ENCODE data around the gene TPRG1L.
"Not testable (repeated sequence)": the region's sequence is repeated elsewhere in the genome, so short reads cannot be mapped to it uniquely, and the experiment has no call there.

Gene TPRG1L

DNA sequence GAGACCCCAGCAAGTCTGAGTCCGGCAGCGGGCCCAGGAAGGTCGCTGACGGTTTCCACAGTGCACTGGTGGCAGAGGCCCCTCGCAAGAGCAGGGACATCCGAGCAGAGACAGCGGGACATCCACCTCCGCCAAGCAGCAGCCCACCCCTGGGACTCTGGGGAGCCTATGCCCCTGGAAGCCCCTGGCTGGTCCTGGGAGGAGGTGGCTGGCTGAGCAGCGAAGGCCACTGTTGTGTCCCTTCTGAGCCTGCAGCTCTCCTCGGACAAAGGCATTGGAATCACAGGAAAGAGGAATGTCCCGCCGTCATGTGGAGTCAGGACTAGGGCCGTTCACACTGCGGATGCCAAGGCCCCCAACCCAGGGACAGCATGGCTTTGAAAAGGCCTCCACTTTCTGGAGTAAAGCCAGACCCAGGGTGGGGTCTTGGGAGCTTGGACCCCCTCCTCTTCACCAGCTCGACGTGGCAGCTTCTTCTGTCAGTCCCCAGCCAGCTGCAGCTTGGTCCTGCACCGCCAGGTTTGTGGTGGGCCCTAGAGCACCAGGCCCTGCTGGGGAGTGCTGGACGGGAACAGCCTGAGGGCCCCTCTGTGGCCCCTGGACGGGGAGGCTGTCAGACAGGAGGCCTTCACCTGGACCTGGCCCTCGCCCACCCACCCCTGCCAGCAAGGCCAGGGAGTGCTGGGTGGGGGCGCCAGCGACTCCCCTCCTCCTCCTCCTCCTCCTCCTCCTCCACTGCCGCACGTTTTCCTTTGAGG lies 14.9 kb upstream of the TPRG1L start:
- DNase-seq: no peak

DNA sequence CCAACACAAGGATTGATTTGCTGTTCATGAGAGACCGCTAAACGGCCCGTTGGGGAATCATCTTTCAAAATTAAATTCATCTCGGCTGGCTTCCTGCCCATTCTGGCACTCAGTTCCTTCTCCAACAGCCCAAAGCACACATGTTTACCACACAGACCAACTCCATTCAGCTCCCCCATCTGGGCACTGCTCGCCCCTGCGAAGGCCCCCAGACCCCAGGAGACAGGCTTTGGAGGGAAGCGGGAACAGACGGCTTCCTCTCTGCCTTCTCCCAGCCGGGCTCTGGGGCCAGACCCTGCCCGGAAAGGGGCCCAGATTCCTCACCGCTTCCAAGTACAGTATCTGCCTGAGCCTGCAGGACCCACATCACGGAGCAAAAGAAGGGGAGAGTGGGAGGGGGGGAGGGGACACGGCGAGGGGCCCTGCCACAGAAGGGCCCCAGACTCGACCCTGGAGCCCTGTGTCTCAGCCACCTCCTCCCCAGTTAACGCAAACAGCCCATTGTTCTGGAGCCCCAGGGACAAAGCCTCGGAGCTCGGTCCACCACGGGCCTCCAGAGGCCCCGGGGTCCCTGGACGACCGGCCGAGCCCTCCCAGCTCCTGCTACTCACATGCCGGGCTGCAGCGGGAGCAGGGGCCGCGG lies 14.2 kb upstream of the TPRG1L start:
- DNase-seq: no peak

DNA sequence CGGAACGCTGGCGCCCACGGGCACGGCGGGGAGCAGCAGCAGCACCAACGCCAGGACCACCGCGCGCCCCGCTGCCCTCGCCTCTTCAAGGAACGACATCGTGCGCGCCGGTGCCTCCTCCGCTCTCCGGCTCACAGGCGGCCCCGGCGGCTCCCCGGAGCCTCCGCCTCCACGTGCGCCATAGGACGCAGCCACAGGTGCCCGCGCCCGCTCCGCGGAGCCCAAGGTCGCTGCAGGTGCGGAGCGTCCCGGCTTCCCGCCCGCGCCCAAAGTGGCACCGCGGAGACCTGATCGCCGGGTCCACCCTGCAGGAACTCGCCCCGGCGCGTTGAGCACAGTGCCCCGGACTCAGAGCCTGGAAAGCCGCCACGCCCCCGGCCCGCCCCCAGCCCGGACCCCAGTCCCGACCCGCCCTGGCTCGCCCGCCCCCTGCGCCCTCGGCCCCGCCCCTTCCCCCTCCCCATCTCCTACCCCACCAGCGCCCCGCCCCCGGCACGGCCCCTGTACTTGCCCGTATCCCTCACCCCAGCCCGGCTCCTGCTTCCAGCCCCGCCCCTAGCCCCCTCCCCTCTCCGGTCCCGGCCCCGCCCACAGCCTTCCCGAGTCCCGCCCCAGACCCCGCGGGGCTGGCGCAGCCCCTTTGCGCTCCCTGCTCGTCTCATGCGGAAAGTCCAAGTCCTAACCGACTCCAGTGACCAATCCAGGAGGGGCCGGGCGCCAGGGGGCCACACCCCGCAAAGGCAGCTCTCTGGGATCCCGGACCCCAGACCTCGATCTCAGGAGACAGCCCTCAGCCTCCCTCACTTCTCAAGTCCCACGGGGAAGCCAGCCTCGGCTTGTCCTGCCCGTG lies 13.4 kb upstream of the TPRG1L start, which contains the start of gene MEGF6:
Gene MEGF6 (minus strand): TSS at position 339 of the 850 bp plus-strand sequence. CDS start 240 bp downstream, at position 99.
- peak; percentile 62 to 63 for DNase-seq

DNA sequence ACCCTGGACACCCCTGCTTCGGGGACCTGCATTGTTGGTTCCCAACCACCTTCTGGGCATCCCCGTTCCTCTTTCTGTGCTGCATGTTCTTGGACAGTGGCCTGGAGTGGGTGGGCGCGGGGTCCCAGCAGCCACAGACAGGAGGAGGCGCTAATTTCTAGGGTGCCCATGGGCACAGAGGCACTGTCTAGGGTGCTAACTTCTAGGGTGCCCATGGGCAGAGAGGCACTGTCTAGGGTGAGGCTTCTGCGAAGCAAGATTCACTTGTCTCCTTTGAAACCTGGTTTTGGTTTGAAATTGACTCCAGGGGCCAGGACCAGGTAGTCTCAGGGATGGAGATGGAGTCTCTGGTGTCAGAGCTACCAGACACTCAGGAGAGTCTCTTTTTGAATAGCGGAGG lies 12.7 kb upstream of the TPRG1L start:
- no peak for DNase-seq

DNA sequence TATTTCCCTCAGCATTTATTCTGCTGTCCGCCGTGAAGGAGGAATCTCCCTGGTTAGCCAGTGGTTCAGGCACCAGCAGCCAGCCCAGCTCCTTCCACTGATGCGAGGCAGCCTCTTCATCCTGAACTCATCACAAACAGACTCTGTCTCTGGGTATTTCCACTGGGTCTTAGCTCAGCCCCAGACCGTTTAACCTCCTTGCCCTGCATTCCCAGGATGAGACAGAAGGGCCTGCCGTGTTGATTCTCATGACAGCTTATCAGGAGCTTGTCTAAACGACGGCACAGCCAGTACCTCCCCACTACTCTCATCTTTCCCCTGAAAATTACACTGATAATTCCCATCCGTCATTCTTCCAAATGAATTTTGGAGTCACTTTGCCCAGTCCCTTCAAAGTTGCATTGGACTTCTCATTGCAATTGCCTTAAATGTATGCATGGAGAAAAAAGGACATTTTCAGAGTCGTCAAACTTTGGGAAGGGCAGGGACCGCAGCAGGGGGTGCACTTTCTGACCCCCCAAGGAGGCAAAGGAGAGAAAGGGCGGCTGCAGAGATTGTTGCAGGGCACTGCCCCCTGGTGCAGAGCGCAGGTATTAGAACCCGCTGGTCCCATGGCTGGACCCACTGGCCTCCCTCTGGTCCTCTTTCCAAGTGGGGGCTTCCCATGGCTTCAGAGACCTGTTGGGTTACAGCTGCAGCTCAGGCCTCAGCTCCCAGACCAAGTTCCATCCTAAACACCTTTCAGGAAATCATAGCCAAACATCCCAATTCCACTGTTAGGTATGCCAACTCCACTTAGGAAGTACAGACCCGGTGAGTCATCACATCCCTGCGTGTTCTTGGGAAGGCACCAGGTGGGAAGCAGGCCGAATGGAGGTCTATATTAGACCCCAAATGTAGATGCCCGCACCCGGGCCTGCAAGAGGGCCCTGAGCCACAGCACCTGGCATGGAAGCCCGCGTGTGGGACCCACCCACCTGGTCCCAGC lies 9.8 kb upstream of the TPRG1L start:
- no peak for DNase-seq

DNA sequence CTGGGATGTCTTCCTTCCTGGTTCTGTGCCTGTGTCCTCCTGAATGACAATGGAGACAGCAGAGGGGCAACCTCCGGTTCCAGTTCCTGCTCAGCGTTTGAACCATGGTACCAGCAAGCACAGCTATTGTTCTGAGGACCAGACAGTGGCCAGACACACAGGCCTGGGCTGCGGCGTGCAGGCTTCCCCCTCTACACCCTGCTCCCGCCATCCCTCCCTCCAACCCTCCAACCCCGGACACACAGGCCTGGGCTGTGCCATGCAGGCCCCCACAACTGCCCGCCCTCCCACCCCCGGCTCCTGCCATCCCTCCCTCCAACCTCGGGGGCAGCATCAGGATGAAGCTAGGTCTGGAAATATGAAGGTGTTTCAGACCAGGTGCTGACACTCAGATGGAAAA lies 8.0 kb upstream of the TPRG1L start:
- no peak for DNase-seq

DNA sequence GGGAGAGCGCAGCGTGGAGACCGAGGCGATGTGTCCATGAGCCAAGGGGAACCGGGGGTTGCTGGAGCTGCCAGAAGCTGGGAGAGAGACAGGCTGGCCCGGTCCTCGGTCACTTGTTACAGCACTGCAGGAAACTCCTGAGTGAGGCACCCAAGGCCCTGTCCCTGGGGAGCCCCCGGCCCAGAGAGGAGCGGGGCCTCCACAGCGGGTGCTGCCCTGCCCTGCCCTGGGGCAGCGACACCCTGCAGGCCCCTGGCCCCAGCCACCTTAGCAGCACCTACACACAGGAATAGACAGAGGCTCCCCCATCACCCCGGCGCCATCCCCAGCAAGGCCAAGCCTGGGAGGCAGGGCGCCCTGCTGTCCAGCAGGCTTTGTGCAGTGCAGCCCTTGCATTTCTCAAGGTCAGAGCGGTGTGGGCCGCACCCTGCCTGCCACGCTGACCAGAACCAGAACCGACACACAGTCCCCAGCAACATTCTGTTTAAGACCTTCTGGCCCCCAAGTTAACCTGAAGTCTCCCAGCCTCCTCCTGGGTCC lies 6.9 kb upstream of the TPRG1L start:
- no peak for DNase-seq

DNA sequence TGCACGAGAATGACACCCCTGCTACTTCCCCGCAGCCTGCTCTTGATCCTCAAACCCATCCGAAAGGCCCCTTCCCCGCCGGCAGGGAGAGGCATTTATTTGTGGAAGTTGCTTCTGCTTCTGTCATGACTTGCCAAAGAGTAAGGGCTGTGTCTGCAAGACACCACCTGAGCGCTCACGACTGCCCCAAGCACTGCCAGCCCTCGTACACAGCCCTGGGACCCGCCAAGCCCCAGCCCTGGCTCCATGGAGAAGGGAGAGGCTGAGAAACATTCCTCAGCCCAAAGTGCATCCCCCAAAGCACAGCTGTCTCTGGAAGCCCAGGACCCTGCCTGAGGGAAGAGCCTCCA lies 6.3 kb upstream of the TPRG1L start:
- DNase-seq: no peak

DNA sequence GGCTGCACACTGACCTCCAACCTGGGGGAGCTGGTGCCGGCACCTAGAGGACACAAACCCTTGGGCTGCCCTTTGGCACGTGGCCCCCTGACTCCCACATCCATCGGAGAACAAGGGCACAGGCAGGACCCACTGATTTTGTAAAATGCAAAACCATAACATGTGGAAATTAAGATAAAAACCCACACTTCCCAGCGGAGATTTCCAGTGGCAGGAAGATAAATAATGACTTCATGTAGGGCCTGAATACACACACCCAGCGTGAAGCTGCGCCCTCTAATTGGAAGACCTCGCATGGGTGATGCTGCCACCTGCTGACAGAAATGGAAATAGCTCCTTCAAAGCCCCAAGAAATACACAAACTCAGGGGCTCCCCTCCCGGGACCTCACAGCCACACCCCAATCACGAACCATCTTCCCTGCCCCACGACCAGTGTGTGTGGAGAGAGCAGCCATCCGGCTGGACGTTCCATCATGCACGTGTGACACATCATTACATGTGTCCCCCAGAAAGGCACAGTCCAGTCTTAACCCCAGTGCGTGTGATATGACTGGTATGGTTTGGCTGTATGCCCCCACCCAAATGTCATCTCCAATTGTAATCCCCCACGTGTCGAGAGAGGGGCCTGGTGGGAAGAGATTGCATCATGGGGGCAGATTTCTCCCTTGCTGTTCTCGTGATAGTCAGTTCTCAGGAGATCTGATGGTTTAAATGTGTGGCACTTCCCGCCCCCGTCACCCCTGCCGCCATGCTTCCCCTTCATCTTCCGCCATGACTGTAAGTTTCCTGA lies 5.7 kb upstream of the TPRG1L start:
- peak; percentile 66 to 71 for DNase-seq

DNA sequence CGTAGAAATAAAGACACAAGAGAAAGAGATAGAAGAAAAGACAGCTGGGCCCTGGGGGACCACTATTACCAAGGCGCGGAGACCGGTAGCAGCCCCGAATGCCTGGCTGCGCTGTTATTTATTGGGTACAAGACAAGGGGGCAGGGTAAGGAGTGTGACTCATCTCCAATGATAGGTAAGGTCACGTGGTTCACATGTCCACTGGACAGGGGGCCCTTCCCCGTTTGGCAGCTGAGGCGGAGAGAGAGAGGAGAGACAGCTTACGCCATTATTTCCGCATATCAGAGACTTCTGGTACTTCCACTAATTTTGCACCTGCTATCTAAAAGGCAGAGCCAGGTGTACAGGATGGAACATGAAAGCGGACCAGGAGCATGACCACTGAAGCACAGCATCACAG lies 4.1 kb upstream of the TPRG1L start:
- DNase-seq: no peak

DNA sequence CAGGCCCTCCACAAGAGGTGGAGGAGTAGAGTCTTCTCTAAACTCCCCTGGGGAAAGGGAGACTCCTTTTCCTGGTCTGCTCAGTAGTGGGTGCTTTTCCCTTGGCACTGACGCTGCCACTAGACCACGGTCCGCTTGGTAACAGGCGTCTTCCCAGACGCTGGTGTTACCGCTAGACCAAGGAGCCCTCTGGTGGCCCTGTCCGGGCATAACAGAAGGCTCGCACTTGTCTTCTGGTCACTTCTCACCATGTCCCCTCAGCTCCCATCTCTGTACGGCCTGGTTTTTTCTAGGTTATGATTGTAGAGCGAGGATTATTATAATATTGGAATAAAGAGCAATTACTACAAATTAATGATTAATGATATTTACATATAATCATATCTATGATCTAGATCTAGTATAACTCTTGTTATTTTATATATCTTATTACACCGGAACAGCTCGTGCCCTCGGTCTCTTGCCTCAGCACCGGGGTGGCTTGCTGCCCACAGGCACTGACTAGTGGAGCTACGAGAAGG lies 3.6 kb upstream of the TPRG1L start:
- not testable (repeated sequence) for DNase-seq

DNA sequence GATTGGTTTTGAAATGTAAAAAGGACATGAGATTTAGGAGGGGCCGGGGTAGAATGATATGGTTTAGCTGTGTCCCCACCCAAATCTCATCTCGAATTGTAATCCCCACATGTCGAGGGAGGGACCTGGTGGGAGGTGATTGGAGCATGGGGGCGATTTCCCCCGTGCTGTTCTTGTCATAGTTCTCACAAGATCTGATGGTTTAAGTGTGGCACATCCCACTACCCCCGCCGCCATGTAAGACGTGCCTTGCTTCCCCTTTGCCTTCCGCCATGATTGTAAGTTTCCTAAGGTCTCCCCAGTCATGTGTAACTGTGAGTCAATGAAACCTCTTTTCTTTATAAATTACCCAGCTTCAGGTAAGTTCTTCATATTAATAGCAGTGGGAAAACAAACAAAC lies 2.7 kb upstream of the TPRG1L start:
- not testable (repeated sequence) for DNase-seq

DNA sequence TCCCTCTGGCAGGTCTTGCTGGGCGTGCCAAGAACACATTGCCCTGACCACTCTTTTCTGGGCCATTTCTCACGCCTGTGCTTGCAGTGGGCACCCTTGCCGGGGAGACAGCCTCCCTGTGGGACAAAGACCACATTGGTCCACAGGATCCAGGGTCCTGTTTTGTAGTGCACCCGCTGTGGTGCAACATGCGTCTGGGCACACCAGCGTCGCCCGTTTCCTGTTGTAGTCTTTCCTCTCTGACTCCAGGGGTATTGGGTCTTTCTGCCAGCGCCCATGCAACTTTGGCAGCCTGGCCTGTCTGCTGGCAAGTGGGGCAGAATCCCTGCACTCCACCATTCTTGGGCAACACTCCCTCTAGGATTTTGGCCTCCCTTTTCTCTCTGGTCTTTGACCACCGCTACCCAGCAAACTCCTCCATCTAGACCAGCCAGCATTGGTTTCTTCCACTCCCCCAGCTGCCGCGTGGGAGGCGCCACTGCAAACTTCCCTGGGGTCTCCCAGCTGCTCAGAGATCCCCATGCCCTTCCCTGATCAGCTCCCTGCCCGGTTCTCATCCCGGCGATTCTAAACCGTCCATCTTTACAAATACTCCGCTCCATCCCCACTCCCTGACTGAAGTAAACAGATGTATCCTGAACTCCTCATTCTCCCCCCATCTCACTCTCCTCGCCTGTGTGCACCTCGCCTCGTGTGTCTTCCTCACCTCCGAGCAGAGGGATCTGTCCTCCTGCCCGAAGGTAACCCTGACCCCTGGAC lies 1.2 kb upstream of the TPRG1L start:
- DNase-seq: no peak

DNA sequence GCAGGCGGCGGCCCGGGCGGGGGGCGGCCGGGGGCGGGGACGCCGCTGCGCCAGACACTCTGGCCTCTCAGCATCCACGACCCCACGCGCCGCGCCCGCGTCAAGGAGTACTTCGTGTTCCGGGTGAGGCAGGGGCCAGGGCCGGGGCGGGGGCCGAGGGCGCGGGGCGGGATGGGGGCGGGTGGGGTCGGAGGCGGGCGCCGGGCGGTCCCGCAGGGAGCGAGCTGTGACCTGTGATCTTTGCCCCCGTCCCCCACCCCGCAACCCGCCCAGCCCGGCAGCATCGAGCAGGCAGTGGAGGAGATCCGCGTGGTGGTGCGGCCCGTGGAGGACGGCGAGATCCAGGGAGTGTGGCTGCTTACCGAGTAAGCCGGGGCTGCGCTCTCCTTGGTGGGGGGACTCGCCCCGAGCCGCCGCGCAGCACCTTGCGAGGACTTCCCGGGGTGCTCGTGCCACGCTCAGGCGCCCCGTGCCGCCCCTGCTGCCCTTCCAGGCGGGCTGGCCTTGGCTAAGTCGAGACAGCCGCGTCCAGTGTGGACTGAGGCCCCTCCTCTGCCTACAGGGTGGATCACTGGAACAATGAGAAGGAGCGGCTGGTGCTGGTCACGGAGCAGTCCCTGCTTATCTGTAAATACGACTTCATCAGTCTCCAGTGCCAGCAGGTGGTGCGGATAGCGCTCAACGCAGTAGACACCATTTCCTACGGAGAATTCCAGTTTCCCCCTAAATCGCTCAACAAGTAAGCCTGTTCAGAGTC lies 514 bp downstream of the TPRG1L start:
- no peak for DNase-seq

DNA sequence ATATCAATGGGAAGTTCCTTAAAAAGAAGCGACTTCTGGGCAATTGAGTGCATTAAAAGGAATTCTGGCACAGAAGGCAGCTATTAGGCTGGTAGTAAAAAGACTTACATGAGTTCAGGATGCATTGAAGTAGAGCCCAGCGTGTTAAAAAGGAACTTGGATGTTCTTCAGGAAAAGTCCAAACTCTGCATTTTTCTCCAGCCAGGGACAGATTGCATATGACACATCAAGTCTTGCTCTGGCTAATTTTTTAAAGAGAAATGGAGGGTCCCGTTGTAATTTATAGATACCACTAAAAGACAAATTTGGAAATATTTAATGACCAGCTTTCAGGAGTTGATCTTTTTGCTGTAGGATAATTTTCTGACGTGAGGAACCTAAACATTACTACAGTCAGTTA lies 1.2 kb downstream of the TPRG1L start:
- no peak for DNase-seq

DNA sequence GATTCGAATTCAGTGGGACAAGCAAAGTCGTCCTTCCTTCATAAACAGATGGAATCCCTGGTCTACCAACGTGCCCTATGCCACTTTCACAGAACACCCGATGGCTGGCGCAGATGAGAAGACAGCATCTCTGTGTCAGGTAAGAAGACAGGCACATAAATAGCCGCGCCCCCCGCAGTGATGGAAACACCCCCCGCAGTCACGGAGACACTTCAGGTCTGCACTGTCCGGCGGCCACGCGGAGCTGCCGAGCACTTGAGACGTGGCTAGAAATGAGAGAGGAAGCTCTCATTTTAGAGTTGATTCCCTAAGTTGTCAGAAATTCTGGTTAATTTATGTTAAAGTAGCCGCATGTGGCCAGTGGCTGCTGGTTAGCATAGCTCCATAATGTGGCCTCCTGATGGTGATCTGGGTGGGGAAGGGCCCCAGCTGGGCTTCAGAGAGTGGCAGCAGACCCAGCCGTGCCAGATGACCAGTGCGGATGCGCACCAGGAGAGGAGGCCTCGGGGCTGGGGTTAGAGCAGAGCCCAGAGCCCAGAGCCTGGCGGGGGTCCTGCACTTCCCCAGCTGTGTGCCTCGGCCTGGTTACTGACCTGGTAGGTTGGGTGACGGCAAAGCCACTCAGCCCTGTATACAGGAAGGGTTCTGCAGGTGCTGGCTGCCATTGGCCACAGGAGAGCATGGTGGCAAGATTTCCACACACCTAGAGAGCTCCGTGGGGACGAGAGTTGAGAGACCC lies 2.9 kb downstream of the TPRG1L start:
- DNase-seq: no peak

DNA sequence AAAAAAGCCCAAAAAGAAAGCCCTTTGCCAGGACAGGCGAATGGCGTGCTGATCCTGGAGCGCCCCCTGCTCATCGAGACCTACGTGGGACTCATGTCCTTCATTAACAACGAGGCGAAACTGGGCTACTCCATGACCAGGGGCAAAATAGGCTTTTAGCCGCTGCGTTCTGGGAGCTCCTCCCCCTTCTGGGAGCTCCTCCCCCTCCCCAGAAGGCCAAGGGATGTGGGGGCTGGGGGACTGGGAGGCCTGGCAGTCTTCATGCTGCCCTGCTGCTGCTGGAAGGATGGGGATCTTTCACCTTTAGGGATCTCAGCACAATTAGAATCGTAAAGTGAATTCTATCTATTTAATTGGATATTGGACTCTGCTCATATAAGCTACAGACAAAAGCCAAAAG lies 3.6 kb downstream of the TPRG1L start:
- no peak for DNase-seq

DNA sequence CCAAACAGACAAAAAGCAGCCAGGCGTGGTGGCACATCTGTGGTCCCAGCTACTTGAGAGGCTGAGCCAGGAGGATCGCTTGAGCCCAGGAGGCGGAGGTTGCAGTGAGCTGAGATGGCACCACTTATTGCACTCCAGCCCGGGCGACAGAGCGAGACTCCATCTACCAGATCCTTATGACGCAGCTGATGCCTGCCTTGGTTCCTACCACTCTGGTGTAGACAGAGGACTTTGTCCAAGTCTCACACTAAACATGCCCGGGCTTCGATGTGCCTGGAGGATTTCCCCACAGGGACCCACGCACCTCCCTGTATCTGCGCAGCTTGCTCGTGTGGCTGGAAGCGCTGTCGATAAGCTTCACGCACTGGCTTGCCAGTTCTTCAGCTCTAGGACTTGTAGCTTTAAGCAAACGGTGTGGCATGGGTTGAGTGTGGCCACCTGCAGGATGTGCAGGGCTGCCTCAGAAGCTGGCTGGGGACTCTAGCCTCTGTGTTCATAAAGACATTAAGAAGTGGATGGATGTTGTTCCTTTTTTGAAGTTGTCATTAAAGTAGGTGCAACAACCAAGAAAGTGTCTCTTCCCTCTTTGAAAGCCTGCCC lies 4.8 kb downstream of the TPRG1L start:
- DNase-seq: no peak
